ENCODE measurements around the gene NUDT3.

GRCh38 chr6:34378470-34378869 lies 14.0 kb downstream of the NUDT3 start:
- TF ChIP-seq CTCF (IDR thresholded peaks at IDR 0.05; ENCODE audit: low read depth, low read length) (no peak), EZH2phosphoT487 (IDR thresholded peaks at IDR 0.05; ENCODE audit: low read depth) (no peak)

All from OCI-LY3 (cell line).